ENCODE data around the gene KDM4B.
"Not testable (repeated sequence)": the region's sequence is repeated elsewhere in the genome, so short reads cannot be mapped to it uniquely, and the experiment has no call there.

The KDM4B gene

GRCh38 chr19:4969292-4969771 is 419 bp downstream of the KDM4B start:
- DNase-seq = no peak

DNA sequence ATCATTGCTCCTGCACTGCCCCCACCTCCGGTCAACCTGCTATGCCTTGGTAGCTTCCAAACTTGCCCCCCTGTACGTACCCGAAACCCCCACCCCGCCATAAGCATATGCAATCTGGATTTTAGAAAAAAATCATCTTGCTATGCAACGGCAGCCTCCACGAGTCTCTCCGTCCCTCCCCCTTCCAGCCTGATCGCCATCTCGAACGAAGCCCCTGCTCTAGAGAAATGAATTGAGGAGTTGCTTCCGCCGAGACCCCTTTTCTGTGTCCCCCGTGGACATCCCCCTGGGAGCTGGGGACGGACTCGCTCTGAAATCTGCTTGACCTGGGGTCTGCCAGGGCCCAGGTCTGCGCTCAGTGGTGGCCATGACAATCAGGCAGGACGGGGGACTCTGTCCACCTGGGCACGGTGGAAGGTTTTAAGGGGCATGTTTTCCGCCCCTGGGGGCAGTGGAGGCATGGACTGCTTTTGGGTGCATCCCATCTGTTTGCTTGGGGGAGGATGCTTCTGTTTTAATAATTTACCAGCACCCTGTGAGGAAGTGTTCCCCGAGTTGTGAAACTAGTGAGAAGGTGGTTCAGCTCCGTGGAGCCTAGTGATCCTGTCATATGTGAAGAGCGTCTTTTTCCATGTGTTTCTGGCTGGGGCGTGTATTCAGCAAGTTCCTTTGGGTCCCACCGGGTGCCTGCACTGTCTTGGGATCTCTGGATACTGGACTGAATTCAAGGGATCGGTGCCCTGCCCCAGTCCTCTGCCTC is 1.0 kb downstream of the KDM4B start:
- DNase-seq = no peak

DNA sequence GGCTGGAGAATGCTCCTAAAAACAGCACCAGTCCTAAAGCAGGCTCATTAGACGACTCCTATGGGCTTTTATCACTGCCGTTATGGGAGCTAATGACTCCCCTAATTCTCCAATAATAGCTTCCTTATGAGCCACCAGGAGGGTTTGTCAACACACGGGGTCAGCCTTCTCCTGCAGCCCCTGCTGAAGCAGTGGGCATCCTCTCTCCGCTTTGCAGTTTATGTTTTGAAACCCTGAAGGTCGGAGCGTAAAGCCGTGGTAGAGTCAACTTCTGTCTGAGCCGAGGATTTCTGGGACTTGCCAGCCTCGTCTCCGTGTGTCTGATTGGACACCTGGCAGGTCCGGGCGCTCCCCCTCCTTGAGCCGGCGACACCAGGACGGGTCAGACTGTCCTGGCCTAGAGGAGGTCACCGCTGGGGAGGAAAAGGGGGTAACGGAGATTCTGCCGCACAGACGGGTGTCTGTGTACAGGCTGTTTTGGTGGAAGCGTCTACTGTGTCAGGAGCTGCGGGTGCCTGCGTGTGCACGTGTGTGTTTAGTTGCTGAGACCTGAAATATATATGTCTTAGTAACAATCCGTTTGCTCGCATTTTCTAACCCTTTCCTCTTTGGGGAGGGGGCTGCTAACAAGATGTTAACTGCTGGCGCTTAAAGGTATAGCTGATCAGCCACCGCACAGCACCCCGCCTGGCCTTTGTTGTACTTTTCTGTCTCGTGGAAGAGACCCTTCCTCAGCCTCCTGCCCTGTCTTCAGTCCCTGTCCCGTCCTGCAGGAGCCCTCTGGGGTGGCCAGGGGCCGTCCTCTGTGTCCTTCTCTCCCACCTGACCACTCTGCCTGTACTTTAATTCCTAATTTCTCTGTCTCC is 1.9 kb downstream of the KDM4B start:
- DNase-seq = no peak

DNA sequence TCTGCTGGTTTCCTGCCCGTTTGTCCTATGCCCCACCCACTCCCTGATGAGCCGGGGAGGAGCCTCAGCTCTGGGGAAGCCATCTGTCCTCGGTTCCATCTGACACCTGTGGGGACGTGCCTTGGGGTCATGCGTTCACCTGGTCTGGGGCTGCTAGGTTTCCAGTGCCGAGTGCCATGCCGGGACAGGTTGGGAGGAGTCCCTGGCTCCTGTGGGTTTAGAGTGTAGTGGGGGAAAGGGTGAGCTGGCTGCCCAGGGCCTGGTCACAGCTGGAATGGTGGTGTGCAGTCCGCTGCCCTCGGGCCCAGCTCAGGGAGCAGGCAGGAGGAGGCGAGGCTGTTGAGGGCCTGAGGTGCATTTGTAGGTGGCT is 2.5 kb downstream of the KDM4B start:
- peak; percentile 86 for DNase-seq

DNA sequence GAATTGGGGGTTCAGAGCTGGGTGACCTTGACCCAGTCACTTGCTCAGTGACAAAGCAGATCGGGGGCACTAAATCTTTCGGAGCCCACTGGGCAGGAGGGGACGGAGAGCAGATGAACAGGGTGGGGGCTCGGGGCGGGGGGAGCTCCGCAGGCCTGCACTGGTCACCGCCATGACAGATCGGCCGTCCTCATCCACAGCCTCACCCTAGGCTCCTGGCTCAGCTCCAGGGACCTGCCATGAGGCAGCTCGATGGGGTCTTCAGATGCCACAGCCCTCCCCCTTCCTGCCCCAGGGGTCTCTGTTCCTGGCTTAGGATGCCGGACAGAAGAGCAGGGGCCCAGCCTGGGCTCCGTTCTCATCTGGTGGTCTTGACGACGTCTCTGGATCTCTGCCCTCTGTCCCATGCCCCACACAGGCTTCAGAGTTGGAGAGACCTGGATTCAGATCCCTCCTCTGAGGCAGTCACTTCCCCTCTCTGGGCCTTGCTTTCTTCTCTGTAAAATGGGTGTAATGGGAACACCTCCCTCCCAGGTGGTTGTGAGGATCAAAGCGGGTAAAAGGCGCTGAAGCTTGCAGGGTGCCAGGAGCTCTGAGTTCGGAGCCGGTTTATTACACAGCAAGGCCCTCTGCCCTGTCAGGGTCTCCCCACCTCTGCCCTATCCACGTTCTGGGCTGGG is 3.0 kb downstream of the KDM4B start:
- DNase-seq = no peak

GRCh38 chr19:4972509-4973230 is 3.8 kb downstream of the KDM4B start:
- DNase-seq = no peak

DNA sequence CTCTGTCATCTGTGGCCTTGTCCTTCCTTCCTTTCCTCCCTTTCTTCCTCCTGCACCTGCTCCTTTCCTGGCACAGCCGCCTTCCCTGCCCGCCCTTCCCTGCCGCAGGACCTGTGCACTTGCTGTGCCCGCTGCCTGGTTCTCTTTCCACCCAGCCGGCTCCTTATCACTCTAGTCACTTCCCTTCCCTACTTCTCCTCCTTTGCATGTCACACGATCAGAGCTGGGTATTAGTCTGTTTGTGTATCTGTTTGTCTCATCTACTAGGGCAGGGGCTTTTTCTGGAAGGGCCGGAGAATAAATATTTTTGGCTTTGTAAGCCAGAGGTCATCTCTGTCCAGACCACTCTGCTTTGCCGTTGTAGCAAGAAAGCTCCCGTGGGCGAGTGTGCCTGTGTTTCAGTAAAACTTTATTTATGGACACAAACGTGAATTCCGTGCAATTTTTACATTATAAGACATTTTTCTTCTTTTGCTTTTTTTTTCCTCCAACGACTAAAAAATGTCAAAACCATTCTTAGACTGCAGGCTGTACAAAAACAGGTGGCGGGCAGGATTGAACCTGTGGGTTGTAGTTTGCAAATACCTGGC is 6.1 kb downstream of the KDM4B start:
- no peak for DNase-seq

DNA sequence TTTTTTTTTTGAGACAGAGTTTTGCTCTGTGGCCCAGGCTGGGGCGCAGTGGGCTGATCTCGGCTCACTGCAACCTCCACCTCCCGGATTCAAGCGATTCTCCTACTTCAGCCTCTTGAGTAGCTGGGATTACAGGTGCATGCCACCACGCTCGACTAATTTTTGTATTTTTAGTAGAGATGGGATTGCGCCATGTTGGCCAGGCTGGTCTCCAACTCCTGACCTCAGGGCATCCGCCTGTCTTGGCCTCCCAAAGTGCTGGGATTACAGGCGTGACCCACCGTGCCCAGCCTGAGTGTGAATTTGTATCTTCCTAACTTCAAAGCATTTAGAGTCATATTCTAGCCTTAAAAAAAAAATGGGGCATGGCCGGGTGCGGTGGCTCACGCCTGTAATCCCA is 6.7 kb downstream of the KDM4B start:
- DNase-seq = not testable (repeated sequence)

DNA sequence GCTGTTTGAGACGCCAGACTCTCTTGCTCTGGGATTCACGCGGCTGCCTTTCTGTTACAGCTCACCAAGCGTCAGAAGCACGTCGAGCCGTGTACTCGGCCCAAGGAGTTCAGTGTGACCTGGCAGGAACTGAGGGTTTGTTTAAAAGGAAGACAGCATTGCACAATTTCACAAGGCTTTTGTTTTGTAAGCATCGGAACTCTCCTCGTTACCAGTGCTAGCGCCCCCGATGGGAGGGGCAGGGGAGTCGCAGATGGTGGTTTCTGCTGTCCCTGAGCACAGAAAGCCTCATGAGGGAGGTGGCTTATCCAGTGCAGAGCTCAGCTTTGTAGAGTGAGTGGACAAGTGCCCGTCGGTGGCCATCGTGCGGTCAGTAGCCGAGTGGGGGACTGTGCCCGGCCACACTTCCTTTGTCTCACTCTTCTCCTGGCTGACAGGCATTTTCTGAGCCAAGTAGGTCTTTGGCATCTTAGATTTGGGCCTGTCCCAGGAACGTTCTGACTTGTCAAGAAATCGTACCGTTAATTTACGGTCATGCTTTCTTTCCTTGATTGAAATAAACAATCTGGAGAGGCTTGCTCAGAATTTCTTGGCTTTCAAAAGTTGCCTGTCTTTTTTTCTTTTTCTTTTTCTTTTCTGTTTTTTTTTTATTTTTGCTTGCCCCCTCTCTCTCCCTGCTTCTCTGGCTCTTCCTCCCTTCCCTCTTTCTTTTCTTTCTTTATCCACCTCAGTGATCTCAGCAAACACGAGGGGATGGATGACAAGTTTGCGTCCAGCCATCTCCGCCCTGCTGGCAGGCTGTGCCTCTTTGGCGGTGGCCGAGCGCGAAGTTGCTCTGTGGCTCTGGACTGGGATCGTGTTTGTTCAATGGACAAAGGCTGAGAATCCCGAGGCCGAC is 7.7 kb downstream of the KDM4B start:
- DNase-seq = peak; percentile 78

- peak; percentile 88 for DNase-seq
Measured at GRCh38 chr19:4977299-4978174, 8.6 kb downstream of the KDM4B start.

- DNase-seq = no peak
Measured at GRCh38 chr19:4979211-4979807, 10.4 kb downstream of the KDM4B start.

- no peak for DNase-seq
Measured at GRCh38 chr19:4980067-4980466, 11.2 kb downstream of the KDM4B start.

- DNase-seq = no peak
Measured at GRCh38 chr19:4980838-4981680, 12.1 kb downstream of the KDM4B start.

DNA sequence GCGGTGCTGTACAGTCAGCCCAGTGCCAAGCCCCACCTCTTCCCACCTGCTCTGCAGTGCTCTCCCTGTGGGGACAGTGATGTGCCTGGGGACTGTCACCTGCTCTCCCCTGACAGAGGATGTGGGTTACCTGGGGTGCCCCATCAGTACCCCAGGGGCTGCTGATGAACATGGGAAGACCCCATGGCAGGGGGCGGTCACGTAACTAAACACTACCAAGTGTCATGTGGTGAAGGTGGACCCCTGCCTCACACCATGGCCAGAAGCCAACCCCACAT is 12.7 kb downstream of the KDM4B start:
- no peak for DNase-seq

DNA sequence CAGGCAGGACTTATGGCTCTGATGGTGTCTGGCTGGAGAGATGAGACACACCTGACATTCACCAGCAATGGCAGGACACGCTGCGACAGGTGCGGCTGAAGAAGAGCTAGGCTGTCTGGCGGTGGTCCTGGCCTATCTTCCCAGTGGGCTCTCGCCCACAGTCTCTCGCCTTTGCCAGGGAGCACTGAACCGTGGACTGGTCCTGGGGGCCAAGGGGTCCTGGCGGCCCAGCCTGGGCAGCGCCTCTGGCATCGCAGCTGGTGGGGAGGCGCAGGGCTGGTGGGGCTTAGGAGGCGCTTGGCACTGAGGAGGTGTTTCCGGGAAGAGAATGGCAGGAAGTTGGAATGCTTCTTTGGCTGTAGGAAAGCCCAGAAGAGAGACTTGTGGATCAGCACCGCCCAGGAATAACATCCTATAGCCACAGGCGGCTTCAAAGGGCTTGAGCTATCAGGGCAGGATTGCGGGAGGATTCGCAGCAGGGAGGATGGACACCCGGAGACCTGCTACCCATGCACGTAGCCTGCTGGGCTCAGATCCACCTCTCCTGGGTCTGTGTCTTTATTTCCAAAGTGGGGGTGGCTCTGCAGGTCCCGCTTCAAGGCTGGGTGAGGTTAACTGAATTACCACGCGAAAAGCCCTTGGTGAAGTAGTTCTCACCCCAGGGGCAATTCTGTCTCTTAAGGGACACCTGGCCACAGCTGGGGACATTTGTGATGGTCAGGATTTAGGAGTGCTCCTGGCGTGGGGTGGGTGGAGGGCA is 14.6 kb downstream of the KDM4B start:
- DNase-seq = no peak

DNA sequence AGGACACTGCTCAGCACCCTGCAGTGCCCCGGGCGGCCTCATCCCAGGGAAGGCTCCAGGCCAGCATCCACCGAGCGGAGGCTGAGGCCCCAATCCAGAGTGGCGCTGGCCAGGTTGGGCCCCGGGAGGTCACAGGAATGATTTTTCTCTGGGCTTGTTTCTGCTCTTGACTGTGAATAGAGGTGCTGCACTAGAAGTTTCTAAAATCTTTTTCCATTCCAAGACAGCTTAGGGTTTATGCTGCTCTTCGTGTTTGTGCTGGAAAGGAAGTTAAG is 15.1 kb downstream of the KDM4B start:
- DNase-seq = no peak

DNA sequence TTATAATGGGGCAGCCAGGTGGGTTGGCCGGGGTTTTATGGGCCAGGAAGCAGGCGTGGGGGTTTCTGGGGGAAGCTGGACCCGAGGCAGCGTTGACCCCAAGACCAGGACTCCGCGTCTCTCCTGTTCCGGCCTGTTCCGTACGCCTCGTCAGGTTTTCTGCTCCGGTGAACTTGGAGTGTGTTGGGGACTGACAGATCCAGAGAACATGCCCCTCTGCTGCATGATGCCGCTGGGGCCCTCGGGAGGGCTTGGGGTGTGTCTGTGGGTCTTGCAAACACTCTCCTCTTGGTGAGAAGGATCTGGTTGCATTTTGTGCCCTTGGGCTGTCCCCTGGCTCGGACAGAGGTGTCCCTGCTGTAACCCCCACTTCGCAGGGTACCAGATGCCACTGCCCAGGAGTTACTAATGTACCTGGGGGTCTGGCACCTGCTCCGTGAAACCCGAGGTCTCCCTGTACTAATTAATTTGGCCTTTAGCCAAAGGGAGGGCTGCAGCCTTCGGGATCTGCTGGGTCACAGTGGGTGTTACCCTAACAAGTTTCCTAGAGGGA is 15.6 kb downstream of the KDM4B start:
- no peak for DNase-seq

- no peak for DNase-seq
Measured at GRCh38 chr19:4985551-4985991, 16.7 kb downstream of the KDM4B start.

All from islet precursor cell (in vitro differentiated cells).